NCI-H2107 (cell line): ENCODE data around the gene PRKCE.
A peak's percentile ranks its signal among the peaks of the same experiment; 100 is the strongest.

ENCODE experiments used
- DNase-seq: peaks from one replicate; lab custom pipeline; 2025; lab: John Stamatoyannopoulos, UW

Gene PRKCE

DNA sequence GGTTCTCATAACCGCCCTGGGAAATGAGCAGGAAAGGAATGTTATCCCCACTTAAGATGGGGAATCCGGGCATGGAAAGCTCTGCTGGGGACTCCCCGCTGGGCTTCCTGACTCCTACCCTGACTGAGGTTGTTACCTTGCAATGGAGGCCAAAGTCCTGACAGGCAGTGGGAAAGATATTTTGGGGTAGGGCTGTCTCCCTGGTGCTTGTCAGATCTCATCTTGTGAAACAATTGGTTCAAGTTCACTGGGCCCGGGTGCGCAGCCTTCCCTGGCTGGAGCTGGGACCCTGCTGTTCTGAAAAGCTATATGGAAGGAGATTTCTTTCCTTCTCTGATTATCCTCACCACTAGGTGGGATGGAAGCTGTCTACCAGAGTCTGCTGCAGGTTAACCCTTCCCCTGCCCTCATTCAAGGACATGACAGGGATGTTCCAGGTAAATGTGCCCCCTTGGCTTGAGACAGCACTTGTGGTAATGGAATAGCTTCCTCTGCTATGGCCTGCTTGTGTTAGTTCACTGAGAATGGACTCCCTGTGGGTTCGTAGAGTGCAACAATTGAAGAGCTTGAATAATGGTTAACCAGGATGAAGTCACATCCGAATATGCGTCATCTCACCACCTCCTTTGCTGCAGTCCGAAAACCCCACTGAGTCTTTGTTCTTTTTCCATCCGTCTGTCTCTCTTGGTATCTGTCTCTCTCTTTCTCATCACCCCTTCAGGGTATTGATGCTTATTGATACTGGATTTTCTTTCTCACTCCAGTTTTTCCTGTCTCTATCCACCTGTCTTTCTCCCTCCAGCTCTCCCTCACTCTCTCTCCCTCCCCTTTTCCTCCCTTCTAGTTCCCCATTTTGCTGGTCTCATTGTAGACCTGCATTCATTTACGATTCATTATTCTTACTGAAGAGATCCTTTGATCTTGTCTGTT lies 577.9 kb downstream of the PRKCE start:
- DNase-seq = peak; percentile 10

DNA sequence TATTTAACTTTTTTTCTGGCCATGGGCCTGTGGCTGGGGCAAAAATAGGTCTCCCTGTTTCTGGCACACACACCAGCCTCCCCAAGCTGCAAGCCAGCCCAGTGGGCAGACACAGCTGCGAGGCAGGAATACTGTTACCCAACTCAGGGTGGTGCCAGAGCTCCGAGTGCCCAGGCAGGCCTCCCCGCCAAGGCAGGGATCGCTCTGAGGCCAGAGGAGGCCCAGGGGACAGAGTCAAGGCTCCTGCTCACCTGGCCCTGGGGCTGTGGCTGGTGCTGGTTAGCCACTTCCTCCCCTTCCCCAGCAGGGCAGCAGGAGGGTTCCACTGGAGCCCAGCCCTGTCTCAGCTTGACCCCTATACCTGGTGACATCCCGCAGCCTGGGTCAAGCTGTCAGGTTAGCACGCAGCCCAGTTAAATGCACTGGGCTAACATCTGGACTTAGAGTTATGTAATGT lies 578.7 kb downstream of the PRKCE start:
- no peak for DNase-seq

DNA sequence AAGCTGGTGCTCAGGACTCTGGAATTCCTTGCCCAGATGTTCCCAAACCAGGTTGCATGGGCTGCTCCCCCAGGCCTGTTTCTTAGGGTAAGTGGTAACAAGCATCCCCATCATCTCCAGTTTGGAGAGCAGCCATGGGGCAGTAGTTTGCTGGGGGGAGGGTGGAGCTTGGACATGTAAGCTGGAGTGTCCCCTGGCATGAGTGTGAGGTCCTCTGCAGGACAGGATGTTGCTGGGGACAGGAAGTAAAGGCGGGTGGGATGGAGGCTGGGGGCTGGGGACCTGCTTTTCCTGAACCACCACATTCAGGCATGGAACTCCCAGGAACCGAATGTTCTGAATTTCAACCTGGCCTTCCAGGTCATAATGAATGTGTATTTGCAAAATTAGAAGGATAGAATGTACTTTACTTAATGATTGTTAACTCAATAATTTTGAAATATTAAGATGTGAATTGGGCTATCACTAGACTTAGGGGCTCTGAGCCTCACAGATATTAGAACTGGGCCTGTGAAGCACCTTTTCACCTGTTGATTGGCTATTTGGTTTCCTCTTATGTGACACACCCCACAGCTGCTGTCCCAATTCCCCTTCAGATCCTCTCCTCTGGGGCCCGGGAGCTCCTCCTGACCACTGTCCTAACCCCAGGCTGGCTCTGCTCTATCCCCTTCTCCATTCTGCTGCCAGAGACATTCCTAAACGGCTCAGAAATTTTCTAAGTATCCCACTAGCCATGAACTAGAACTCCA lies 579.4 kb downstream of the PRKCE start:
- DNase-seq = no peak

DNA sequence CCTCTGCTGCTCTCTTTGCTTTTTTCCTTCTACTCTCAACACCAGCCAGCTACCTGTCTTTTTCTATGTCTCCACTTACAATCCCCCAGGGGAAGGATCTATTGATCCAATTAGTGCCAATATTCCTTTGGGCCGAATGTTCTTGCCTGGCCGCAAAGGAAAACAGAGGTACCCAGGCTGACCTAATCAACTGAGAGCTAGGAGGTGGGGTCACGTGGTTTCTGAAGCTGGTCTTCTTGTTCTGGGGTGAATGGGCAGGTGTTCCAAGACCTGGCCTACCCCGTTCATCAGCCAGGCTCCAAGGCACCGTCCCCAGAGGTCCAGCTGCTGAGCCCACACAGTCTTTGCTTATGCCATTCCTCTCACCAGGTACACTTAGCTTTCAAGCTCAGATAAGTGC lies 580.2 kb downstream of the PRKCE start:
- DNase-seq = no peak

DNA sequence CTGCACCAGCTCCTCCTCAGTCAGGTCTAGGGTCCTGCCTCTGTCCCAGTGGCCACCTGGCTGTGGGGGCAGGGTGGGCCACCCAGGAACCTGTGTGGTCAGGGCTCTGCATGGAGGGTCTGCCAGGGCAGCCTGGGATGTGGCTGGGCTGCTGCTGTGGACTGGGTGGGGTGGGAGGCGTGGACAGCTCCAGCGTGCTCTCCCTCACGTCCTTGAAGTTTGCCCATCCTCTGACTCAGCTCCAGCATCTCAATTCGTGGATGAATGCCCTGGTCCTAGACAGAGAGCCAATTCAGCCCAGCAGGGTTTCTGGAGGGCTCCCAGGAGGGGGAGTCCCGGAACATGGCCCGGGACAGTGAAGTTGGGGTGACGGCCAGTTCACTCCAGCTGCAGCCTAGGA lies 581.4 kb downstream of the PRKCE start:
- no peak for DNase-seq

DNA sequence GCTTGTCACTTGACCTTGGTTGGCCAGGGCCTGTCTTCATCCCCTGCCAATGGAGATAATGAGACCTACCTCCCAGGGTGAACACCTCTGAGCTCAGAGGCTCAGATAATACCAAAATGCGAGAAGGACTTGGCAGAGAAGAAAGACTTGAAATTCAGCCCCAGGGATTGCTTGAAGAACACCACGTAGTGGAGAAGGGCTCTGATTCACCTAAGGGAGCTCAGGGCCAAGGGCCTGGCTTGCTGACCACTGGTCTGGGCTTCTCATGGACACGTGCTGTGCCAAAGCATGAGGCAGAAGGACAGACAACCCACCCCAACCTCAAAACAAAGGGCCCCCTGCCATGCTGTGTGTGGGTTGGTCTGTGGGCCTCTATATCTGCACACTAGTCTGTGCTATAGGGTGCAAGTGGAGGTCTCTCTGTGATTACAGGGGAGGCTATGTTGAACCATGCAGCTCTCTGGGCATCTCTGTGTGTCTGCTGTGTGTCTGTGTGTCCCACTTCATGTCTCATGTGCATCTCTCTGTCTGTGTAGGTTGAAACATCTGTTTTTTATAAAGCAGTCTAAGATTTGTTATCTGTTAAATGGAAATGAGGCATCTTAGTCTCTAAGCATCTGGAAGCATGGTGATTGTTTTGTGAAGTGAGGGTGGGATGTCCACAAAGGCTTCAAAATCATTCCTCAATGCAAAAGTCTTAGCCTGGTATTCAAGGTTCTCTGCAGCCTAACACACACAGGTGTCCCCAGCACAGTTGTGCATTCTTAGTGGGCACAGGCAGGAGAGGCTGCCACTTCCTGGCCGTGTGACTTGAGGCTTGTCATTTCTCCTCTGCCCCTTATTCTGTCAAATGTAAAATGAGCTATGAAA lies 584.8 kb downstream of the PRKCE start:
- no peak for DNase-seq

DNA sequence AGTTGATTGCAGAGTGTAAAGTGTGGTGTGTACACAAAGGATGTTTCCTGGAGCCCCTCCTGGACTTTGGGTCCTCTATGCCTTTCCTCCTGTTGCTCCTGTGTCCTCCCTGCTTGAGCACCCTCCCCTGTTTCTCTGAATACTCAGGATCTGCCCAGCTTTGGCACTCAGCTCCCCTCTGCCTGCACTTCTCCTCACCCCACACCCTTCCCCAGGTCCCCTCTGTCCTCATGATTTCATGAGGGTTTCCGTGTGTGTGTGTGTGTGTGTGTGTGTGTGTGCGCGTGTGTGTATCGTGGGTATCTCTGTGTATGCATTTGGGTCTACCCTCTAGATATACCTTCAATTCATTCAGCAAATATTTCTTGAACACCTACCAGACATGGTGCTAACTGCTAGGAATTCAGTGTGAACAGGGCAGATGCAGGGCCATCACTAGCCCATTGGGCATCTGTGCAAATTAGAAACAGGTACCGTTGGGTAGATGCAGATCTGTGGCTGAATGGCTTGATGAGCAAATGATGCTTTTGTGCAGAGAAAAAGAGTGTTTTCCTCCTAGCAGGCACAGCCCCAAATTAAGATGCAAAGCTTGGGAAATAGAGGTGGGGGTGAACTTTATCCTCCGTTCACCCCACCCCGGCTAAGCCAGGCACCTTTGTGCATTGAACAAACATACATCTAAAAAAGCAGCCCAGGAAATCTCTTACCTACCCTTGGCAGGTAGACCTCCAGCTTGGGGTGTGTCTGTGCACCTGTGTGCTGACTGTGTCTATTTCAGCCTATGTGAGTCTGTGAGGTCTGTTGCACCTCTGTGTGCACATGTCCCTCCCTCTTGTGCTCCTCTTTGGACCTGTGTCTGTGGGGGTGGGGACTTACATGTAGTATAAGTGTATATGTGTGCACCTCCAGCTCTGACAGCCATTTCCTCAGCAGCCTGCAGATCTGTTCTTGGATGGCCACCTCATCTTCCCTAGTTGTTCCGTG lies 585.7 kb downstream of the PRKCE start:
- DNase-seq = no peak
